ENCODE data around the gene FAM163A.

Gene FAM163A

GRCh38 chr1:179706339-179706941 lies 36.7 kb upstream of the FAM163A start:
- Histone ChIP-seq H2AFZ (ENCODE audit: low read length) (peak overlapping the region; percentile 32; the same call in 1 of the 2 replicates), H3K4me3 (ENCODE audit: low read length, poor library complexity, severe bottlenecking) (no peak overlapping the region), H3K27me3 (ENCODE audit: insufficient read depth, low read length, poor library complexity, severe bottlenecking) (no peaks in the 10 kb centered on the region), H3K4me1 (ENCODE audit: insufficient read depth, low read length, poor library complexity, severe bottlenecking) (no peaks in the 10 kb centered on the region), H3K9me3 (ENCODE audit: insufficient read depth, low read depth, low read length) (no peaks in the 10 kb centered on the region), H3K79me2 (ENCODE audit: insufficient read depth, low read length) (no peaks in the 10 kb centered on the region), H3K9me2 (replicated peaks; ENCODE audit: low read depth, low read length) (no peaks in the 10 kb centered on the region), H3K9ac (ENCODE audit: low read depth, low read length, poor library complexity, severe bottlenecking) (no peak overlapping the region), H4K20me1 (ENCODE audit: insufficient read depth, low read length, poor library complexity, severe bottlenecking) (no peaks in the 10 kb centered on the region), H3K36me3 (ENCODE audit: insufficient read depth, low read length) (no peaks in the 10 kb centered on the region), H3F3A (ENCODE audit: low read depth) (no peaks in the 10 kb centered on the region), H3K4me2 (ENCODE audit: low read depth, low read length, poor library complexity, severe bottlenecking) (no peak overlapping the region)
- peak; percentile 97 for TF ChIP-seq CTCF (conservative IDR thresholded peaks at IDR 0.05; ENCODE audit: low read length)
- TF ChIP-seq EZH2phosphoT487 (IDR thresholded peaks at IDR 0.05; ENCODE audit: borderline replicate concordance): no peak

GRCh38 chr1:179707406-179707805 lies 35.7 kb upstream of the FAM163A start:
- TF ChIP-seq CTCF (conservative IDR thresholded peaks at IDR 0.05; ENCODE audit: low read length): no peak
- TF ChIP-seq EZH2phosphoT487 (IDR thresholded peaks at IDR 0.05; ENCODE audit: borderline replicate concordance): no peak
- H4K20me1 ChIP-seq (ENCODE audit: insufficient read depth, low read length, poor library complexity, severe bottlenecking): no peaks in the 10 kb centered on the region
- no peaks in the 10 kb centered on the region for H3K27me3 ChIP-seq (ENCODE audit: insufficient read depth, low read length, poor library complexity, severe bottlenecking)
- H3K79me2 ChIP-seq (ENCODE audit: insufficient read depth, low read length): no peaks in the 10 kb centered on the region
- H3K9me2 ChIP-seq (replicated peaks; ENCODE audit: low read depth, low read length): no peaks in the 10 kb centered on the region
- no peaks in the 10 kb centered on the region for H3F3A ChIP-seq (ENCODE audit: low read depth)
- H3K4me3 ChIP-seq (ENCODE audit: low read length, poor library complexity, severe bottlenecking): no peak overlapping the region
- H3K9ac ChIP-seq (ENCODE audit: low read depth, low read length, poor library complexity, severe bottlenecking): no peak overlapping the region
- no peak overlapping the region for H3K4me2 ChIP-seq (ENCODE audit: low read depth, low read length, poor library complexity, severe bottlenecking)
- no peaks in the 10 kb centered on the region for H3K36me3 ChIP-seq (ENCODE audit: insufficient read depth, low read length)
- no peaks in the 10 kb centered on the region for H3K4me1 ChIP-seq (ENCODE audit: insufficient read depth, low read length, poor library complexity, severe bottlenecking)
- no peak overlapping the region for H2AFZ ChIP-seq (ENCODE audit: low read length)
- H3K9me3 ChIP-seq (ENCODE audit: insufficient read depth, low read depth, low read length): no peaks in the 10 kb centered on the region

GRCh38 chr1:179708434-179709195 lies 34.5 kb upstream of the FAM163A start:
- Histone ChIP-seq H3K27me3 (ENCODE audit: insufficient read depth, low read length, poor library complexity, severe bottlenecking) (no peaks in the 10 kb centered on the region), H2AFZ (ENCODE audit: low read length) (no peak overlapping the region), H3K4me3 (ENCODE audit: low read length, poor library complexity, severe bottlenecking) (no peak overlapping the region), H3K79me2 (ENCODE audit: insufficient read depth, low read length) (no peaks in the 10 kb centered on the region), H3K4me1 (ENCODE audit: insufficient read depth, low read length, poor library complexity, severe bottlenecking) (no peaks in the 10 kb centered on the region), H3K9ac (ENCODE audit: low read depth, low read length, poor library complexity, severe bottlenecking) (no peak overlapping the region), H3K4me2 (ENCODE audit: low read depth, low read length, poor library complexity, severe bottlenecking) (no peak overlapping the region), H3K36me3 (ENCODE audit: insufficient read depth, low read length) (no peaks in the 10 kb centered on the region), H4K20me1 (ENCODE audit: insufficient read depth, low read length, poor library complexity, severe bottlenecking) (no peaks in the 10 kb centered on the region), H3K9me2 (replicated peaks; ENCODE audit: low read depth, low read length) (no peaks in the 10 kb centered on the region), H3F3A (ENCODE audit: low read depth) (no peaks in the 10 kb centered on the region), H3K9me3 (ENCODE audit: insufficient read depth, low read depth, low read length) (no peaks in the 10 kb centered on the region)
- TF ChIP-seq CTCF (conservative IDR thresholded peaks at IDR 0.05; ENCODE audit: low read length) (no peak), EZH2phosphoT487 (IDR thresholded peaks at IDR 0.05; ENCODE audit: borderline replicate concordance) (no peak)
